KOPT-K1 (cell line): Measurements from ENCODE around the gene CMPK1.
A peak's percentile ranks its signal among the peaks of the same experiment; 100 is the strongest.
"Not testable (repeated sequence)": the region's sequence is repeated elsewhere in the genome, so short reads cannot be mapped to it uniquely, and the experiment has no call there.

ENCODE experiments used
- H3K27ac ChIP-seq: fragments of 200-600 bp; sonication (generic); 2 replicates; pipeline ENCODE4 v1.5.1; 2016; ENCODE audit warnings: antibody characterized with exemption, mild to moderate bottlenecking, low read depth, low read length; ENCODE audit not compliant: poor library complexity, severe bottlenecking
- H3K36me3 ChIP-seq: fragments of 200-600 bp; sonication (generic); 2 replicates; pipeline ENCODE4 v1.5.1; 2017; ENCODE audit warnings: antibody characterized with exemption, mild to moderate bottlenecking, low read length, moderate library complexity; ENCODE audit not compliant: insufficient read depth
- H3K9me3 ChIP-seq: fragments of 200-600 bp; sonication (generic); 2 replicates; pipeline ENCODE4 v1.5.1; 2017; ENCODE audit warnings: antibody characterized with exemption, low read length, mild to moderate bottlenecking; ENCODE audit not compliant: insufficient read depth, poor library complexity, severe bottlenecking

Gene CMPK1

DNA sequence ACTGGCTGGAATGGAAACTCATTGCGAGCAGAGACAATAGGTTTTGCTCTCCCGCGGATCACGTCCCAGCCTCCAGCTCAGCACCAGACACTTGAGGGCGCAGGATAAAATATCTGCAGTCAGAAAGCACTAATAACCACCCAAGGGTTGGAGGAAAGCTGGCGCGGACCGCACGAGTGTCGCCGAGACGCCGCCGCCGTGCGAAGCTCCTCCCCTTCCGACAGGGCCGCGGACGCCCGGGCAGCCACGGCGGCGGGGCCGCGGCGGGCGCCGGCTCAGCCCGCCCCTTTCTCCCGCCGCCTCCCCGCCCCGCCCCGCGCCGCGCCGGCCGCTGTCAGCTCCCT is at the start of gene CMPK1:
Gene CMPK1 (plus strand): TSS at position 213 of the 344 bp plus-strand sequence. CDS start 156 bp downstream, outside the sequence.
- no peaks in the 10 kb centered on the region for H3K9me3 ChIP-seq
- no peaks in the 10 kb centered on the region for H3K36me3 ChIP-seq
- H3K27ac ChIP-seq: peak within 1 kb of the TSS; percentile 88

GRCh38 chr1:47288116-47288515 is 45.5 kb upstream of the CMPK1 start:
- not testable (repeated sequence) for H3K27ac ChIP-seq, H3K9me3 ChIP-seq
- peaks cover 96% of the 10 kb centered on the region for H3K36me3 ChIP-seq

GRCh38 chr1:47294863-47295262 is 38.7 kb upstream of the CMPK1 start:
- not testable (repeated sequence) for H3K9me3 ChIP-seq, H3K27ac ChIP-seq
- peaks cover 98% of the 10 kb centered on the region for H3K36me3 ChIP-seq

GRCh38 chr1:47295579-47295978 is 38.0 kb upstream of the CMPK1 start:
- Histone ChIP-seq H3K9me3 (no peaks in the 10 kb centered on the region), H3K36me3 (peaks cover 98% of the 10 kb centered on the region), H3K27ac (no peak overlapping the region)

DNA sequence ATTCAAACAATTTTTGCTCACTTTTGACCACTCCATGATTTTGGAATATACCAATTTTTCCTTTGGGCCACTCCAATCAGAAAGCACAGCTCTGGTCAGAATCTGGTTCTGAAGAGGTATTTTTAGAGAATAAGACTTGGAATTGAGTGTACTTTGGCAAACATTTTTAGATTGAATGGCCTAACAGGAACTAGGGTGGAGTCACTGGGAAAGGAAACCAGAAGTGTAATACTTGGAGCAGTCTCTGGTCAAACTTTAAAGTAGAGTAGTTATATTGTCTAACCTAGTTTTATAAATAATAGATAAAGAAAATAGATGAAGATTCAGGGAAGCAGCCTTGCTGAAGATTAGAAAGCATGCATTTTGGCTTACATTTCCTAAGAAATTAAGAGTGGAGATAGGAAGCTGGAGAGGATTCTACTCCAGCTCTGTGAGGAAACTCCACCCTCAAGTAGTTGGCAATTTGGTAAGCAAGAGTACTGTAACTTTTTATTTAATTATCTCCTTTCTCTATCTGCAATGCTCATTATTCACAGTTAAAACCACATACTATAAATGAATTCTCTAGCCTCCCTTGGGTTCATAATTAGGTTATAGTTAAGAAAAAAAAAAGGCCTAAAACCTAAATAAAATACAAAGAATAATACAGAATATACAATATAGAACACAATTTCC is 35.4 kb upstream of the CMPK1 start:
- Histone ChIP-seq H3K36me3 (peaks cover 100% of the 10 kb centered on the region), H3K27ac (no peak overlapping the region), H3K9me3 (no peaks in the 10 kb centered on the region)

DNA sequence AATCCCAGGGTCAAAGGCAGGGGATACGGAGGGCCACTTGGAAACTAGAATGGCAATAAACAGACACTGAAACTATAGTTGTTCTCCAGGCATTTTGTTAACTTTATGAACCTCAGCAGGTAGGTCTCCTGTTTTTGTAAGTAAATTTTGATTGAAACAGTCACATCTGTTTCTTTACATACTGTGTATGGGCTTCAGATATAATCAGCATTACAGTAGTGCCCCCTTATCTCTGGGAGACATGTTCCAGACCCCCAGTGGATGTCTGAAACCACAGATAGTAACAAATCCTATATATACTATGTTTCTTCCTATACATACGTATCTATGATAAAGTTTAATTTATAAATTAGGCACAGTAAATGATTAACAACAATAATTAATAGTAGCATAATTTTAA is 31.1 kb upstream of the CMPK1 start:
- peaks cover 100% of the 10 kb centered on the region for H3K36me3 ChIP-seq
- no peaks in the 10 kb centered on the region for H3K9me3 ChIP-seq
- H3K27ac ChIP-seq: no peak overlapping the region

GRCh38 chr1:47309427-47309826 is 24.2 kb upstream of the CMPK1 start:
- H3K27ac ChIP-seq: no peak overlapping the region
- H3K9me3 ChIP-seq: no peaks in the 10 kb centered on the region
- peaks cover 82% of the 10 kb centered on the region for H3K36me3 ChIP-seq

GRCh38 chr1:47313915-47314664 is 19.5 kb upstream of the CMPK1 start, which contains the start of gene STIL:
TSS of gene STIL (minus strand) at chr1:47314147. CDS start at chr1:47310319, 3,828 bp downstream.
- Histone ChIP-seq H3K9me3 (no peaks in the 10 kb centered on the region), H3K36me3 (peaks cover 35% of the 10 kb centered on the region), H3K27ac (peak within 1 kb of the TSS; percentile 91)

GRCh38 chr1:47317841-47318240 is 15.7 kb upstream of the CMPK1 start:
- no peak overlapping the region for H3K27ac ChIP-seq
- no peaks in the 10 kb centered on the region for H3K36me3 ChIP-seq

GRCh38 chr1:47319968-47320367 is 13.6 kb upstream of the CMPK1 start:
- H3K27ac ChIP-seq, H3K36me3 ChIP-seq, H3K9me3 ChIP-seq: not testable (repeated sequence)

More at GRCh38 chr1:47317841-47318240, 15.7 kb upstream of the CMPK1 start:
- no peaks in the 10 kb centered on the region for H3K9me3 ChIP-seq

DNA sequence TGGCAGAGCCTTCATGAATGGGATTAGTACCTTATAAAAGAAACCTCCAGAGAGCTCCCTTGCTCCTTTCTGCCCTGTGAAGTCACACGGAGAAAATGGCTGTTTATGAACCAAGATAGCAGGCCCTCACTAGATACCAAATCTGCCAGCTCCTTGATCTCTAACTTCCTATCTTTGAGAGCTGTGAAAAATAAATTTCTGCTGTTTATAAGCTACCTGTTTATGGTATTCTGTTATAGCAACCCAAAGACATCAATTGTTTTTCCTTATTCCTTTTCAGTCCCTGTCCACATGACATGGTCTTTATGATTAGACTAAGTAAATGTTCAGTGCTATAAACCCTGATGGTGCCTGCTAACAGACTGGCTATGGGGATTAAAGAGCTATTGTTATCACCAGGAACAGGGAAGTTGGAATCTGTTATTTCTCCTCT is 10.0 kb upstream of the CMPK1 start:
- H3K27ac ChIP-seq: no peak overlapping the region
- no peaks in the 10 kb centered on the region for H3K9me3 ChIP-seq
- H3K36me3 ChIP-seq: no peaks in the 10 kb centered on the region

DNA sequence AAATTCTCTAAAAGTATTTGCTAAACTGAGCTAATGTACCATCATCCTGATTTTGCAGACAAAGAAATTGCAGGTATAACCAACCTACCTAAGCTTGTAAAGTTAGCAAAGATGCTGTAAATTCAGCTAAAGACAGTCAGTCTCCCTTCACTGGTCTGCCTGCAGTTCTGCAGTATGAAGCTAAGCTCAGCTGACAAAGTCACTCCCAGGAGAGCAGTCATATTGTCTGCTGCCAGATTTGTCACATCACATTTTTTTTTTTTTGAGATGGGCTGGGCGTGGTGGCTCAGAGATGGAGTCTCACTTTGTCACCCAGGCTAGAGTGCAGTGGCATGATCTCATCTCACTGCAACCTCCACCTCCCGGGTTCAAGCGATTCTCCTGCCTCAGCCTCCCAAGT is 8.9 kb upstream of the CMPK1 start:
- Histone ChIP-seq H3K27ac (no peak overlapping the region), H3K36me3 (no peaks in the 10 kb centered on the region), H3K9me3 (no peaks in the 10 kb centered on the region)

DNA sequence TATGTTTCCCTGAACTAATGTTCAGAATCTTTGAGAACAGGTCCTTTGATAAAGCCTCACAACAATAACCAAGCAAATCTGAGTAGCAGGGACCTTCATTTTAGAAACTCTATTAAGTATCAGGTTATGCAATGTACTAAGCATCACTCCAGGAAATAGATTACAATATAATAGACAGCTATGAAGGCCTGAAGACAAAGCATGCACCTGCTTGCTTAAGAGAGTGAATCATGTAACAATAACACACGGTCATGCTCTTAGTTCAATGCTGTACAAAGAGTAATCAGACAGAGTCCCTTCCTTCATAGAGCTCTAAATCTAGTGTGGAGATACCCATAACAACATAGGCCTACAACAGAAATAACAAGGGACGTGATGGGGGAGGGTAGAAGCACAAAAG is 8.1 kb upstream of the CMPK1 start:
- no peaks in the 10 kb centered on the region for H3K9me3 ChIP-seq
- no peaks in the 10 kb centered on the region for H3K36me3 ChIP-seq
- no peak overlapping the region for H3K27ac ChIP-seq

DNA sequence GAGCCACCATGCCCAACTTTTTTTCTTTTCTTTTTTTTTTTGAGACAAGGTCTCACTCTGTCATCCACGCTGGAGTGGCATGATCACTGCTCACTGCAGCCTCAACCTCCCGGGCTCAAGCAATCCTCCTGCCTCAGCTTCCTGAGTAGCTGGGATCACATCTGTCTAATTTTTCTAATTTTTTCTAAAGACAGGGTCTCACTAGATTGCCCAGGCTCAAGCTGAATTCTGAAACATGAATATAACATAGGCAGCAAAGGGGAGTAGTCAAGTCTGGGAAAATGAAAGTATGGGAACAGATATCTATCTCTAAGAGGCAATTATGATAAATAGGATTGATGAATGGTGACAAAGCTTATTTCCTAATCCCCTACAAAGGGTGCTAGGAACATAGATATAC is 7.3 kb upstream of the CMPK1 start:
- Histone ChIP-seq H3K27ac (no peak overlapping the region), H3K9me3 (no peaks in the 10 kb centered on the region)

GRCh38 chr1:47328992-47329391 is 4.6 kb upstream of the CMPK1 start:
- Histone ChIP-seq H3K9me3 (no peaks in the 10 kb centered on the region), H3K36me3 (no peaks in the 10 kb centered on the region), H3K27ac (no peak overlapping the region)

More for the DNA sequence above, 7.3 kb upstream of the CMPK1 start:
- no peaks in the 10 kb centered on the region for H3K36me3 ChIP-seq

GRCh38 chr1:47330212-47330611 is 3.4 kb upstream of the CMPK1 start:
- H3K36me3 ChIP-seq: no peaks in the 10 kb centered on the region
- no peaks in the 10 kb centered on the region for H3K9me3 ChIP-seq
- no peak overlapping the region for H3K27ac ChIP-seq
